GM18508 (cell line): ENCODE results near the gene ROR1.
"Not testable (repeated sequence)": the region's sequence is repeated elsewhere in the genome, so short reads cannot be mapped to it uniquely, and the experiment has no call there.

Source experiments
- ATAC-seq: cut with Tn5 transposase; IDR thresholded peaks from one replicate; pipeline ENCODE4 v1.9.1; 2021; ENCODE audit warnings: moderate number of reproducible peaks; ENCODE audit not compliant: insufficient read depth, unreplicated experiment

Gene ROR1

GRCh38 chr1:64062941-64063581 is 289.2 kb downstream of the ROR1 start:
- ATAC-seq: no peak

- ATAC-seq: no peak
Measured at GRCh38 chr1:64065571-64065970, 291.8 kb downstream of the ROR1 start.

- ATAC-seq: no peak
Measured at GRCh38 chr1:64072089-64072793, 298.4 kb downstream of the ROR1 start.

- no peak for ATAC-seq
Measured at GRCh38 chr1:64073705-64074104, 299.9 kb downstream of the ROR1 start.

- no peak for ATAC-seq
Measured at GRCh38 chr1:64074767-64075166, 300.9 kb downstream of the ROR1 start.

- no peak for ATAC-seq
Measured at GRCh38 chr1:64077281-64077940, 303.6 kb downstream of the ROR1 start.

GRCh38 chr1:64080941-64081562 is 307.2 kb downstream of the ROR1 start:
- ATAC-seq: no peak

GRCh38 chr1:64082459-64082858 is 308.6 kb downstream of the ROR1 start:
- ATAC-seq: no peak

GRCh38 chr1:64084451-64084850 is 310.6 kb downstream of the ROR1 start:
- no peak for ATAC-seq

- no peak for ATAC-seq
Measured at GRCh38 chr1:64087768-64088167, 314.0 kb downstream of the ROR1 start.

- ATAC-seq: no peak
Measured at GRCh38 chr1:64090436-64090835, 316.6 kb downstream of the ROR1 start.

GRCh38 chr1:64092851-64093371 is 319.1 kb downstream of the ROR1 start:
- ATAC-seq: no peak

GRCh38 chr1:64093941-64094340 is 320.1 kb downstream of the ROR1 start:
- ATAC-seq: no peak

GRCh38 chr1:64095832-64096231 is 322.0 kb downstream of the ROR1 start:
- no peak for ATAC-seq

- ATAC-seq: no peak
Measured at GRCh38 chr1:64097859-64098258, 324.0 kb downstream of the ROR1 start.

GRCh38 chr1:64098436-64098835 is 324.6 kb downstream of the ROR1 start:
- no peak for ATAC-seq

GRCh38 chr1:64098846-64099582 is 325.2 kb downstream of the ROR1 start:
- ATAC-seq: no peak

GRCh38 chr1:64100791-64101190 is 327.0 kb downstream of the ROR1 start:
- ATAC-seq: no peak

GRCh38 chr1:64104585-64104984 is 330.8 kb downstream of the ROR1 start:
- not testable (repeated sequence) for ATAC-seq

GRCh38 chr1:64107118-64107519 is 333.3 kb downstream of the ROR1 start:
- ATAC-seq: no peak
